Small intestine (tissue), 7 donors: Measurements from ENCODE around the gene USPL1. TPM values are rescaled to one million over a fixed set of nuclear protein-coding genes. Genes with fewer than 3 reads are reported as not detected.
A peak's percentile ranks its signal among the peaks of the same experiment; 100 is the strongest.

Experiments
- DNase-seq, 2 donors: peaks; one replicate each; pipeline versions ENCODE4 v3.0.0 to v3.0.0-alpha.2; 2013
- FAIRE-seq: peaks from 2 replicates; lab custom pipeline; 2012; peaks lifted over from hg19 to GRCh38; lab: Jason Lieb, UNC
- H3K27ac ChIP-seq, 3 donors: one replicate each; pipeline ENCODE4 v1.5.1; 2013; ENCODE audit warnings: low read length in 2 of 3, mild to moderate bottlenecking in 2 of 3, control low read depth in 1 of 3, inconsistent platforms in 1 of 3, low read depth in 1 of 3, moderate library complexity in 1 of 3
- H3K27me3 ChIP-seq, 3 donors: one replicate each; pipeline ENCODE4 v1.6.1; 2013; ENCODE audit warnings: low read length in 3 of 3, inconsistent platforms in 1 of 3; ENCODE audit not compliant: control insufficient read depth in 3 of 3, insufficient read depth in 3 of 3
- H3K36me3 ChIP-seq, 3 donors: one replicate each; pipeline ENCODE4 v1.6.1; 2013; ENCODE audit warnings: low read length in 3 of 3, inconsistent platforms in 1 of 3, low read depth in 1 of 3, mild to moderate bottlenecking in 1 of 3, moderate library complexity in 1 of 3; ENCODE audit not compliant: control insufficient read depth in 3 of 3, insufficient read depth in 2 of 3
- H3K4me1 ChIP-seq, 3 donors: one replicate each; pipeline ENCODE4 v1.6.1; 2013; ENCODE audit warnings: low read length in 2 of 3, inconsistent platforms in 1 of 3, low read depth in 1 of 3, mild to moderate bottlenecking in 1 of 3, moderate library complexity in 1 of 3; ENCODE audit not compliant: control insufficient read depth in 3 of 3, insufficient read depth in 2 of 3
- H3K4me3 ChIP-seq, 3 donors: one replicate each; pipeline ENCODE4 v1.5.1; 2013; ENCODE audit warnings: low read length in 3 of 3, control low read depth in 1 of 3, inconsistent platforms in 1 of 3, low read depth in 1 of 3, mild to moderate bottlenecking in 1 of 3, moderate library complexity in 1 of 3
- H3K9me3 ChIP-seq, 2 donors: one replicate each; pipeline ENCODE4 v1.6.1; 2013; ENCODE audit warnings: low read depth in 1 of 2, low read length in 1 of 2; ENCODE audit not compliant: control insufficient read depth in 2 of 2, insufficient read depth in 1 of 2
- WGBS, 3 donors: extraction: QIAGEN DNeasy Blood & Tissue Kit; methylation state at CpG; one replicate each; pipeline ENCODE4 v1.1.7; 2013; 5-methylcytosine and 5-hydroxymethylcytosine counted together
- polyA plus RNA-seq, 4 donors: library from polyadenylated mRNA; stranded (reverse) in 3 of 4; unstranded in 1 of 4; fragments of 200-250 nt in 3 of 4; fragments of 120-200 nt in 1 of 4; gene quantifications; one replicate each; pipeline versions ENCODE4 v1.2.1 to v1.2.3, GENCODE V29; 2013
- donor health status: healthy with polysubstance abuse.
- donor health status: control.
- donor health status: control.
- donor health status: Bipolar disorder and iron deficiency.
- donor health status: healthy.

USPL1 gene
- polyA plus RNA-seq, 4 donors: 6.6 to 23.2 (median 8.3) TPM

DNA sequence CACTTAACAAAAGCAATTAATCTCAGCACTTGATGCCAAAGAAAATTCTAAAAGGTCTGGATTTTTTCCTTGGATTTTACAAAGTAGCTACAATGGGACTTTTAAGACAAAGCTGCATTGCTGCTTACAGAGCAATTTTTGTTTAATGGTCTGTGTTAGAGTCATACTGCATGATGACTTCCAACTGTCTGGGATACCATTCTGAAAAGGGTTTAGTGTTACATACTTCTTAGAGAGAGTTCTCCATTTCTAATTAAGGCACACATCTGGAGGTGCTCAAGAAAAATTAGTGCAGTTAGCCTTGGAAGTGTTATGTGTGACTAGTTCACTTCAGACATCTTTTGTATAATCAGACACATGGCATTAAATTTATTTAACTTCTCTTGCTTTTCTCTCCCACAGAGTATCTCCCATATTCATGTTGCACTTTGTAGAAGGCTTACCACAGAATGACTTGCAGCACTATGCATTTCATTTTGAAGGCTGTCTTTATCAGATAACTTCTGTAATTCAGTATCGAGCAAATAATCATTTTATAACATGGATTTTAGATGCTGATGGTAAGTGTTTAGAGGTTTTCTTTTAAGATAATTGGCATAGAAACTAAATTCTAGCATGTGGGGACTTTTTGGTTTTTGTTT is 35.1 kb downstream of the USPL1 start:
- Histone ChIP-seq H3K4me1 (no peaks in the 10 kb centered on the region), H3K4me3 (no peak overlapping the region), H3K27ac (no peak overlapping the region), H3K36me3 (peaks cover 6 to 21% (median 13%) of the 10 kb centered on the region in 3 donors), H3K27me3 (no peaks in the 10 kb centered on the region), H3K9me3 (no peaks in the 10 kb centered on the region)
- WGBS, 3 donors: 54 to 72% (median 55%) methylated on average over 1 of the region's 1 CpG
- no peak for DNase-seq
- no peak for FAIRE-seq

DNA sequence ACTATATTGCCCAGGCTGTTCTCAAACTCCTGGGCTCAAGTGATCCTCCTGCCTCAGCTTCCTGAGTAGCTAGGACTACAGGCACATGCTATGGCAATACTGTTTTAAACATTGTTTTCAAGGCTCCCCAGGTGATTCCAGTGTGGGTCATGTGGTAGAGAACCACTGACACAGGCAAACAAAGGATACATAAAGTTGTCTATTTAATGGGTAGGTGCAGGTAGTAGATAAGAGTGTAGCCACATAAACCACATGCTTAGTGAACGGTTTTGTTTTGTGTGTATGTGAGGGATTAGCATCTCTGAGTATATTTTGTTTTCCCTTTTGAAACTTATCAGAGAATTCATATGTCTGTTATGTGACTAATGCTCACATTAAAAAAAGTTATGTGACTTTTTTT is 36.7 kb downstream of the USPL1 start:
- WGBS, 3 donors: 48 to 67% (median 55%) methylated on average over 1 of the region's 1 CpG

GRCh38 chr13:30656178-30656577 is 38.5 kb downstream of the USPL1 start:
- no peaks in the 10 kb centered on the region for H3K4me1 ChIP-seq
- no peak overlapping the region for H3K27ac ChIP-seq
- DNase-seq (no peak), FAIRE-seq (no peak)
- H3K9me3 ChIP-seq: no peaks in the 10 kb centered on the region
- 93 to 97% (median 96%) methylated on average over 3 of the region's 3 CpGs for WGBS, 3 donors
- peaks cover 12 to 21% (median 20%) of the 10 kb centered on the region in 3 donors for H3K36me3 ChIP-seq
- H3K27me3 ChIP-seq: no peaks in the 10 kb centered on the region
- no peak overlapping the region for H3K4me3 ChIP-seq

More for the DNA sequence above, 36.7 kb downstream of the USPL1 start:
- DNase-seq (peak in 1 of 2 donors; percentile 21), FAIRE-seq (no peak)
- Histone ChIP-seq H3K9me3 (no peaks in the 10 kb centered on the region), H3K27ac (no peak overlapping the region), H3K36me3 (peaks cover 12 to 20% (median 19%) of the 10 kb centered on the region in 3 donors), H3K4me1 (no peaks in the 10 kb centered on the region), H3K4me3 (no peak overlapping the region), H3K27me3 (no peaks in the 10 kb centered on the region)

GRCh38 chr13:30659980-30660379 is 42.3 kb downstream of the USPL1 start:
- Histone ChIP-seq H3K4me3 (no peak overlapping the region), H3K27ac (no peak overlapping the region), H3K27me3 (no peaks in the 10 kb centered on the region), H3K36me3 (peaks cover 12% of the 10 kb centered on the region in 3 donors), H3K4me1 (peaks cover 0 to 1% (median 0%) of the 10 kb centered on the region in 3 donors), H3K9me3 (no peaks in the 10 kb centered on the region)
- DNase-seq (no peak), FAIRE-seq (no peak)
- WGBS, 3 donors: 74 to 83% (median 78%) methylated on average over 7 of the region's 7 CpGs

GRCh38 chr13:30660796-30661195 is 43.1 kb downstream of the USPL1 start:
- H3K36me3 ChIP-seq: peaks cover 11 to 12% (median 12%) of the 10 kb centered on the region in 3 donors
- H3K4me1 ChIP-seq: peaks cover 0 to 4% (median 3%) of the 10 kb centered on the region in 3 donors
- no peak for DNase-seq
- H3K27ac ChIP-seq: no peak overlapping the region
- no peaks in the 10 kb centered on the region for H3K9me3 ChIP-seq
- WGBS, 3 donors: 67 to 82% (median 75%) methylated on average over 2 of the region's 2 CpGs
- H3K4me3 ChIP-seq: no peak overlapping the region
- no peak for FAIRE-seq
- no peaks in the 10 kb centered on the region for H3K27me3 ChIP-seq

DNA sequence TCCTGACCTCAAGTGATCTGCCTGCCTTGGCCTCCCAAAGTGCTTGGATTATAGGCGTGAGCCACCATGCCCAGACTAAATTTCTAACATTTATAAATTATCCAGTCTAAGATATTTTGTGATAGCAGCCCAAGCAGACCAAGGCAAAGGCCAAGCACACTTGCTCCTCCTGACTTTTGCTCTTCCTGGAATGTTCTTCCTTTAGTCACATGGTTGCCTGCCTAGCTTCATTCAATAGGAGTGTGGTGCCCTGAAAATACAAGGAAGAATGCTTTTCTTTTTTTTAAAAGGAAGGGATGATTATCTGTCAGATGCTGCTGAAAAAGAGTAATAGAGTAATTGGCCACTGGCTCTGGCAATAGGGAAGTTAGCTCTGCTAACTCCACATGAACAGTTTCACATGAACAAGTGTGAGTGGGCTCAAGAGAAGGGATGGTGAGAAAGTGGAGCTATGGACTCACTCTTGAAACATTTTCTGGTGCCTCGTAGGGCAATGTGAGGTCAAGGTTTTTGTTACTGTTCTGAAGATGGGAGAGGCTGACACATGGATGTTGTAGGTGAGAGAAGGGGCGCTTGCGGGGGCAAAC is 47.1 kb downstream of the USPL1 start:
- 95 to 97% (median 96%) methylated on average over 4 of the region's 4 CpGs for WGBS, 3 donors
- DNase-seq: no peak
- Histone ChIP-seq H3K4me3 (no peak overlapping the region), H3K36me3 (peaks cover 0 to 5% (median 0%) of the 10 kb centered on the region in 3 donors), H3K9me3 (no peaks in the 10 kb centered on the region), H3K4me1 (peaks cover 2 to 11% (median 3%) of the 10 kb centered on the region in 3 donors), H3K27ac (no peak overlapping the region), H3K27me3 (no peaks in the 10 kb centered on the region)
- no peak for FAIRE-seq

- peak; percentile 67 to 83 for DNase-seq
- no peak for FAIRE-seq
Measured at GRCh38 chr13:30665638-30666037, 47.9 kb downstream of the USPL1 start.

GRCh38 chr13:30666113-30666512 is 48.4 kb downstream of the USPL1 start:
- FAIRE-seq: no peak

More at GRCh38 chr13:30665638-30666037, 47.9 kb downstream of the USPL1 start:
- H3K36me3 ChIP-seq: no peaks in the 10 kb centered on the region
- no peak overlapping the region for H3K4me3 ChIP-seq
- peaks cover 2 to 11% (median 3%) of the 10 kb centered on the region in 3 donors for H3K4me1 ChIP-seq
- H3K9me3 ChIP-seq: no peaks in the 10 kb centered on the region
- 30 to 42% (median 30%) methylated on average over 1 of the region's 1 CpG for WGBS, 3 donors
- peak overlapping the region in 2 of 3 donors; percentile 56 to 70 for H3K27ac ChIP-seq
- H3K27me3 ChIP-seq: no peaks in the 10 kb centered on the region

More at GRCh38 chr13:30666113-30666512, 48.4 kb downstream of the USPL1 start:
- no peak for DNase-seq
- H3K4me3 ChIP-seq: no peak overlapping the region
- no peaks in the 10 kb centered on the region for H3K9me3 ChIP-seq
- no peaks in the 10 kb centered on the region for H3K27me3 ChIP-seq
- no peaks in the 10 kb centered on the region for H3K36me3 ChIP-seq
- peak overlapping the region in 2 of 3 donors; percentile 56 to 70 for H3K27ac ChIP-seq
- H3K4me1 ChIP-seq: peaks cover 2 to 11% (median 3%) of the 10 kb centered on the region in 3 donors
- WGBS, 3 donors: 70 to 80% (median 76%) methylated on average over 8 of the region's 8 CpGs
